Measurements from ENCODE around the gene FHL3. TPM values are rescaled to one million over a fixed set of nuclear protein-coding genes. Genes with fewer than 3 reads are reported as not detected.
"Not testable (repeated sequence)": the region's sequence is repeated elsewhere in the genome, so short reads cannot be mapped to it uniquely, and the experiment has no call there.

FHL3 gene
- total RNA-seq, 1 experiment from 2014 or later, result 11.8 TPM

DNA sequence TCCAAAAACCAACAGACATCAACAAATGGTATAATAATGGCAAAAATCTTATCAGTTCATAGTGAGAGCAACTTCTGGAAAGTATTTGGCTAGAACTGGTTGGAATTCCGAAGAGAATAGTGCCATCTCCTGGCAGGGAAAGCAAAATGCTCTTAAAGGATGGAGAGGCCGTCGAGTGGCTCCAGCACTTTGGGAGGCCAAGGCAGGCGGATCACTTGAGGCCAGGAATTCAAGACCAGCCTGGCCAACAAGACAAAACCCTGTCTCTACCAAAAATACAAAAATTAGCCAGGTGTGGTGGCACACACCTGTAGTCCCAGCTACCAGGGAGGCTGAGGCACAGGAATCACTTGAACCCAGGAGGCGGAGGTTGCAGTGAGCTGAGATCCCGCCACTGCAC lies 30.2 kb downstream of the FHL3 start:
- H3K9me3 Mint-ChIP-seq (ENCODE audit: unreplicated experiment); H3K27me3 Mint-ChIP-seq (ENCODE audit: insufficient read depth, unreplicated experiment); BruUV-seq (replicated peaks); H3K4me3 ChIP-seq (ENCODE audit: low read depth, low read length); H3K36me3 ChIP-seq (ENCODE audit: control insufficient read depth, insufficient read depth, low read length); intact Hi-C loops (cut with micrococcal nuclease; ENCODE audit: unreplicated experiment); H3K4me3 Mint-ChIP-seq (ENCODE audit: unreplicated experiment); POLR2A ChIA-PET; H3K4me1 Mint-ChIP-seq (ENCODE audit: low read depth, unreplicated experiment); H3K27me3 ChIP-seq (replicated peaks; ENCODE audit: control insufficient read depth, insufficient read depth, low read length); CTCF ChIA-PET; H3K4me1 ChIP-seq; H3K9me3 ChIP-seq: not testable (repeated sequence)
- peak; percentile 49 to 57 for TF ChIP-seq CTCF (IDR thresholded peaks at IDR 0.05; ENCODE audit: insufficient read depth in 1 of 2, low read depth in 1 of 2, low read length in 1 of 2, severe bottlenecking in 1 of 2, unreplicated experiment in 1 of 2)
- DNase-seq, result peak in 1 of 2 experiments; percentile 46
- Mint-ChIP-seq H3K36me3 (ENCODE audit: insufficient read depth, unreplicated experiment) (peaks cover 86% of the 10 kb centered on the region), H3K27ac (ENCODE audit: unreplicated experiment) (peak overlapping the region; percentile 51)

- intact Hi-C loops (cut with micrococcal nuclease; ENCODE audit: unreplicated experiment), result no loop called here
- no peaks in the 10 kb centered on the region for H3K9me3 ChIP-seq
- H3K36me3 ChIP-seq (ENCODE audit: control insufficient read depth, insufficient read depth, low read length), result no peaks in the 10 kb centered on the region
- Mint-ChIP-seq H3K9me3 (ENCODE audit: unreplicated experiment) (no peaks in the 10 kb centered on the region), H3K27ac (ENCODE audit: unreplicated experiment) (peak overlapping the region; percentile 51), H3K27me3 (ENCODE audit: insufficient read depth, unreplicated experiment) (no peaks in the 10 kb centered on the region), H3K36me3 (ENCODE audit: insufficient read depth, unreplicated experiment) (peaks cover 84% of the 10 kb centered on the region), H3K4me3 (ENCODE audit: unreplicated experiment) (no peak overlapping the region), H3K4me1 (ENCODE audit: low read depth, unreplicated experiment) (peaks cover 8% of the 10 kb centered on the region)
- CTCF ChIA-PET, result interaction anchor here (0.7 kb wide), 1 partner anchor 39 kb away, joined by 5 read pairs; no protein-coding TSS in a partner anchor
- POLR2A ChIA-PET, result no interaction called here
- BruUV-seq (replicated peaks), result no TSS peak
- DNase-seq, result no peak
- peaks cover 7% of the 10 kb centered on the region for H3K4me1 ChIP-seq
- no peak overlapping the region for H3K4me3 ChIP-seq (ENCODE audit: low read depth, low read length)
- no peaks in the 10 kb centered on the region for H3K27me3 ChIP-seq (replicated peaks; ENCODE audit: control insufficient read depth, insufficient read depth, low read length)
- no peak for TF ChIP-seq CTCF (IDR thresholded peaks at IDR 0.05; ENCODE audit: insufficient read depth in 1 of 2, low read depth in 1 of 2, low read length in 1 of 2, severe bottlenecking in 1 of 2, unreplicated experiment in 1 of 2)
These were observed 30.7 kb downstream of the FHL3 start for GRCh38 chr1:37974567-37974966.

GRCh38 chr1:37973684-37974083 lies 31.6 kb downstream of the FHL3 start:
- POLR2A ChIA-PET; H3K4me3 ChIP-seq (ENCODE audit: low read depth, low read length); H3K27me3 Mint-ChIP-seq (ENCODE audit: insufficient read depth, unreplicated experiment); H3K4me1 Mint-ChIP-seq (ENCODE audit: low read depth, unreplicated experiment); H3K4me3 Mint-ChIP-seq (ENCODE audit: unreplicated experiment); CTCF ChIA-PET; H3K36me3 ChIP-seq (ENCODE audit: control insufficient read depth, insufficient read depth, low read length); H3K9me3 ChIP-seq; H3K4me1 ChIP-seq; H3K9me3 Mint-ChIP-seq (ENCODE audit: unreplicated experiment); BruUV-seq (replicated peaks); H3K27me3 ChIP-seq (replicated peaks; ENCODE audit: control insufficient read depth, insufficient read depth, low read length); DNase-seq; H3K27ac Mint-ChIP-seq (ENCODE audit: unreplicated experiment); intact Hi-C loops (cut with micrococcal nuclease; ENCODE audit: unreplicated experiment): not testable (repeated sequence)
- peaks cover 84% of the 10 kb centered on the region for H3K36me3 Mint-ChIP-seq (ENCODE audit: insufficient read depth, unreplicated experiment)

DNA sequence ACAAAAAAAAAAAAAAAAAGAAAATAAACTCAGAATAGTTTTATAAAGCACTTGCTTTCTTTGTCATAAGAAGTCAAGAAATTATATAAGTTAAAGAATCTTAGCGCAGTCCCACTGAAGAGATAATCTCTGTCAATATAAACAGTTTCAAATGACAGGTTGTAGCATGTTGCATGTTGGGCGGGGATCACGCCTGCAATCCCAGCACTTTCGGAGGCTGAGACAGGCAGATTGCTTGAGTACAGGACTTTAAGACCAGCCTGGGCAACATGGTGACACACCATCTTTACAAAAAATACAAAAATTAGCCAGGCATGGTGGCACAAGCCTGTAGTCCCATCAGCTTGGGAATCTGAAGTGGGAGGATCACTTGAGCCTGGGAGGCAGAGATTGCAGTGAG lies 40.0 kb downstream of the FHL3 start:
- ChIA-PET POLR2A (no interaction called here), CTCF (no interaction called here)
- intact Hi-C loops (cut with micrococcal nuclease; ENCODE audit: unreplicated experiment), result no loop called here
- Mint-ChIP-seq H3K27ac (ENCODE audit: unreplicated experiment) (no peak overlapping the region), H3K9me3 (ENCODE audit: unreplicated experiment) (no peaks in the 10 kb centered on the region), H3K27me3 (ENCODE audit: insufficient read depth, unreplicated experiment) (no peaks in the 10 kb centered on the region), H3K4me1 (ENCODE audit: low read depth, unreplicated experiment) (no peaks in the 10 kb centered on the region), H3K36me3 (ENCODE audit: insufficient read depth, unreplicated experiment) (peaks cover 67% of the 10 kb centered on the region), H3K4me3 (ENCODE audit: unreplicated experiment) (no peak overlapping the region)
- TF ChIP-seq CTCF (IDR thresholded peaks at IDR 0.05; ENCODE audit: insufficient read depth in 1 of 2, low read depth in 1 of 2, low read length in 1 of 2, severe bottlenecking in 1 of 2, unreplicated experiment in 1 of 2), result no peak
- Histone ChIP-seq H3K4me1 (no peaks in the 10 kb centered on the region), H3K27me3 (replicated peaks; ENCODE audit: control insufficient read depth, insufficient read depth, low read length) (no peaks in the 10 kb centered on the region), H3K36me3 (ENCODE audit: control insufficient read depth, insufficient read depth, low read length) (no peaks in the 10 kb centered on the region), H3K9me3 (no peaks in the 10 kb centered on the region), H3K4me3 (ENCODE audit: low read depth, low read length) (no peak overlapping the region)
- no TSS peak for BruUV-seq (replicated peaks)
- no peak for DNase-seq

- H3K36me3 ChIP-seq (ENCODE audit: control insufficient read depth, insufficient read depth, low read length); BruUV-seq (replicated peaks): not testable (repeated sequence)
These were observed 41.2 kb downstream of the FHL3 start for GRCh38 chr1:37964106-37964505.

More at GRCh38 chr1:37964106-37964505, 41.2 kb downstream of the FHL3 start:
- DNase-seq; H3K9me3 ChIP-seq; H3K4me3 ChIP-seq (ENCODE audit: low read depth, low read length); H3K27ac Mint-ChIP-seq (ENCODE audit: unreplicated experiment); CTCF ChIA-PET; H3K4me3 Mint-ChIP-seq (ENCODE audit: unreplicated experiment); H3K27me3 Mint-ChIP-seq (ENCODE audit: insufficient read depth, unreplicated experiment); H3K27me3 ChIP-seq (replicated peaks; ENCODE audit: control insufficient read depth, insufficient read depth, low read length); H3K4me1 Mint-ChIP-seq (ENCODE audit: low read depth, unreplicated experiment); H3K9me3 Mint-ChIP-seq (ENCODE audit: unreplicated experiment); POLR2A ChIA-PET; H3K4me1 ChIP-seq; intact Hi-C loops (cut with micrococcal nuclease; ENCODE audit: unreplicated experiment): not testable (repeated sequence)
- peaks cover 68% of the 10 kb centered on the region for H3K36me3 Mint-ChIP-seq (ENCODE audit: insufficient read depth, unreplicated experiment)
